Panc1 (cell line): ENCODE data around the gene MAP3K15. TPM values are rescaled to one million over a fixed set of nuclear protein-coding genes. Genes with fewer than 3 reads are reported as not detected.
A peak's percentile ranks its signal among the peaks of the same experiment; 100 is the strongest.

Source experiments
- ATAC-seq: fragments of 200-7000 bp; cut with Tn5 transposase; 2 replicates; pipeline ENCODE4 v1.9.1; 2020; ENCODE audit warnings: mild to moderate bottlenecking, moderate library complexity
- BruUV-seq: library from RNA; stranded (reverse); fragments of 400-500 nt; replicated peaks from 2 replicates; lab custom pipeline; 2021; lab: Mats Ljungman, UMichigan
- CTCF ChIA-PET: fragments of 300-600 bp; sonication (Branson Sonifier 250); formaldehyde crosslinking; loops from one replicate; lab custom pipeline; 2022; ENCODE audit warnings: antibody characterized with exemption; lab: Charles Lee
- POLR2A ChIA-PET: fragments of 300-600 bp; sonication (Branson Sonifier 250); formaldehyde crosslinking; loops from one replicate; lab custom pipeline; 2022; ENCODE audit warnings: antibody characterized with exemption; lab: Charles Lee
- DNase-seq: peaks from one replicate; pipeline ENCODE4 v3.0.0-alpha.2; 2010; ENCODE audit warnings: low read depth, low spot score
- H3K27ac ChIP-seq: 2 replicates; pipeline ENCODE4 v1.5.1; 2011; ENCODE audit warnings: mild to moderate bottlenecking, low read length, inconsistent platforms
- H3K27me3 ChIP-seq: fragments of 200-500 bp; sonication (Bioruptor generic); 2 replicates; pipeline ENCODE4 v1.6.0; 2014; ENCODE audit warnings: low read length, inconsistent platforms; ENCODE audit not compliant: control insufficient read depth, insufficient read depth
- H3K36me3 ChIP-seq: fragments of 200-500 bp; sonication (Bioruptor generic); 2 replicates; pipeline ENCODE4 v1.5.1; 2014; ENCODE audit warnings: inconsistent platforms, mild to moderate bottlenecking, low read length, moderate library complexity; ENCODE audit not compliant: control insufficient read depth, insufficient read depth
- H3K4me1 ChIP-seq: 2 replicates; pipeline ENCODE4 v1.5.1; 2011; ENCODE audit warnings: inconsistent platforms, mild to moderate bottlenecking, low read length, moderate library complexity; ENCODE audit not compliant: control insufficient read depth, insufficient read depth
- H3K4me3 ChIP-seq, 2 experiments: 2 replicates each; pipeline ENCODE4 v1.5.1; 2011 to 2012; ENCODE audit warnings: low read depth in 2 of 2, low read length in 2 of 2, mild to moderate bottlenecking in 2 of 2, inconsistent platforms in 1 of 2, moderate library complexity in 1 of 2
- H3K9me3 ChIP-seq: fragments of 200-500 bp; sonication (Bioruptor generic); 2 replicates; pipeline ENCODE4 v1.5.1; 2014; ENCODE audit warnings: low read depth, mild to moderate bottlenecking, inconsistent platforms, low read length, moderate library complexity; ENCODE audit not compliant: control insufficient read depth, insufficient read depth
- POLR2AphosphoS5 ChIP-seq: IDR thresholded peaks from 2 replicates; pipeline ENCODE4 v1.6.1; 2012; ENCODE audit warnings: mild to moderate bottlenecking, low read depth, low read length, moderate library complexity
- SIN3A ChIP-seq: IDR thresholded peaks from 2 replicates; pipeline ENCODE4 v1.6.1; 2012; ENCODE audit warnings: low read depth, mild to moderate bottlenecking, low read length, moderate library complexity, borderline replicate concordance; ENCODE audit not compliant: insufficient read depth
- TCF7L2 ChIP-seq: IDR thresholded peaks from 2 replicates; pipeline ENCODE4 v1.6.1; 2011; ENCODE audit warnings: mild to moderate bottlenecking, low read depth, low read length, inconsistent platforms
- in situ Hi-C: cut with HindIII; loops from 2 replicates; pipeline ENCODE4 v1.10.0; 2016; ENCODE audit warnings: low sequenced_read_pairs, low pct_unique_long_range_greater_than_20kb
- intact Hi-C: fragments of 100-400 bp; cut with micrococcal nuclease; formaldehyde crosslinking; loops from one replicate; pipeline ENCODE4 v1.10.0; 2022; ENCODE audit not compliant: unreplicated experiment
- total RNA-seq: library from RNA; stranded (reverse); gene quantifications from one replicate; pipeline ENCODE4 v1.2.1, GENCODE V29; 2021; ENCODE audit not compliant: unreplicated experiment
- TF ChIP-seq, protein P1 (sequence below), 2 experiments: IDR thresholded peaks; 2 replicates each; pipeline ENCODE4 v1.6.1; 2011 to 2012; ENCODE audit warnings: low read depth in 2 of 2, control low read depth in 1 of 2, low read length in 1 of 2, mild to moderate bottlenecking in 1 of 2, moderate library complexity in 1 of 2; ENCODE audit not compliant: insufficient read depth in 1 of 2
- TF ChIP-seq, protein P2 (sequence below): fragments of 450-650 bp; IDR thresholded peaks from 2 replicates; pipeline ENCODE4 v1.5.1; 2017; ENCODE audit warnings: mild to moderate bottlenecking

The MAP3K15 gene
- total RNA-seq, 1 experiment from 2014 or later: 4.9 TPM

- Histone ChIP-seq H3K27ac (no peak overlapping the region), H3K4me1 (no peaks in the 10 kb centered on the region), H3K9me3 (no peaks in the 10 kb centered on the region), H3K4me3 (no peak overlapping the region), H3K36me3 (no peaks in the 10 kb centered on the region), H3K27me3 (no peaks in the 10 kb centered on the region)
- in situ Hi-C loops: no loop called here
- ATAC-seq (peak; percentile 81), DNase-seq (no peak)
- TF ChIP-seq, protein P1, sequence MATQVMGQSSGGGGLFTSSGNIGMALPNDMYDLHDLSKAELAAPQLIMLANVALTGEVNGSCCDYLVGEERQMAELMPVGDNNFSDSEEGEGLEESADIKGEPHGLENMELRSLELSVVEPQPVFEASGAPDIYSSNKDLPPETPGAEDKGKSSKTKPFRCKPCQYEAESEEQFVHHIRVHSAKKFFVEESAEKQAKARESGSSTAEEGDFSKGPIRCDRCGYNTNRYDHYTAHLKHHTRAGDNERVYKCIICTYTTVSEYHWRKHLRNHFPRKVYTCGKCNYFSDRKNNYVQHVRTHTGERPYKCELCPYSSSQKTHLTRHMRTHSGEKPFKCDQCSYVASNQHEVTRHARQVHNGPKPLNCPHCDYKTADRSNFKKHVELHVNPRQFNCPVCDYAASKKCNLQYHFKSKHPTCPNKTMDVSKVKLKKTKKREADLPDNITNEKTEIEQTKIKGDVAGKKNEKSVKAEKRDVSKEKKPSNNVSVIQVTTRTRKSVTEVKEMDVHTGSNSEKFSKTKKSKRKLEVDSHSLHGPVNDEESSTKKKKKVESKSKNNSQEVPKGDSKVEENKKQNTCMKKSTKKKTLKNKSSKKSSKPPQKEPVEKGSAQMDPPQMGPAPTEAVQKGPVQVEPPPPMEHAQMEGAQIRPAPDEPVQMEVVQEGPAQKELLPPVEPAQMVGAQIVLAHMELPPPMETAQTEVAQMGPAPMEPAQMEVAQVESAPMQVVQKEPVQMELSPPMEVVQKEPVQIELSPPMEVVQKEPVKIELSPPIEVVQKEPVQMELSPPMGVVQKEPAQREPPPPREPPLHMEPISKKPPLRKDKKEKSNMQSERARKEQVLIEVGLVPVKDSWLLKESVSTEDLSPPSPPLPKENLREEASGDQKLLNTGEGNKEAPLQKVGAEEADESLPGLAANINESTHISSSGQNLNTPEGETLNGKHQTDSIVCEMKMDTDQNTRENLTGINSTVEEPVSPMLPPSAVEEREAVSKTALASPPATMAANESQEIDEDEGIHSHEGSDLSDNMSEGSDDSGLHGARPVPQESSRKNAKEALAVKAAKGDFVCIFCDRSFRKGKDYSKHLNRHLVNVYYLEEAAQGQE (IDR thresholded peaks at IDR 0.05; ENCODE audit: insufficient read depth in 1 of 2, low read depth in 2 of 2, low read length in 1 of 2): no peak
- TF ChIP-seq TCF7L2: no peak
- TF ChIP-seq SIN3A: no peak
- TF ChIP-seq, protein P2, sequence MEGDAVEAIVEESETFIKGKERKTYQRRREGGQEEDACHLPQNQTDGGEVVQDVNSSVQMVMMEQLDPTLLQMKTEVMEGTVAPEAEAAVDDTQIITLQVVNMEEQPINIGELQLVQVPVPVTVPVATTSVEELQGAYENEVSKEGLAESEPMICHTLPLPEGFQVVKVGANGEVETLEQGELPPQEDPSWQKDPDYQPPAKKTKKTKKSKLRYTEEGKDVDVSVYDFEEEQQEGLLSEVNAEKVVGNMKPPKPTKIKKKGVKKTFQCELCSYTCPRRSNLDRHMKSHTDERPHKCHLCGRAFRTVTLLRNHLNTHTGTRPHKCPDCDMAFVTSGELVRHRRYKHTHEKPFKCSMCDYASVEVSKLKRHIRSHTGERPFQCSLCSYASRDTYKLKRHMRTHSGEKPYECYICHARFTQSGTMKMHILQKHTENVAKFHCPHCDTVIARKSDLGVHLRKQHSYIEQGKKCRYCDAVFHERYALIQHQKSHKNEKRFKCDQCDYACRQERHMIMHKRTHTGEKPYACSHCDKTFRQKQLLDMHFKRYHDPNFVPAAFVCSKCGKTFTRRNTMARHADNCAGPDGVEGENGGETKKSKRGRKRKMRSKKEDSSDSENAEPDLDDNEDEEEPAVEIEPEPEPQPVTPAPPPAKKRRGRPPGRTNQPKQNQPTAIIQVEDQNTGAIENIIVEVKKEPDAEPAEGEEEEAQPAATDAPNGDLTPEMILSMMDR: peak; percentile 76
- POLR2A ChIA-PET: no interaction called here
- BruUV-seq: no TSS peak
- intact Hi-C loops: loop anchor here (5.0 kb wide), 1 partner anchor 150 kb away; no protein-coding TSS in a partner anchor
- CTCF ChIA-PET: interaction anchor here (0.6 to 1.1 kb wide), 4 partner anchors 30 to 165 kb away, joined by 3 to 15 read pairs (median 5); partner anchors contain the start of gene MAP3K15
These were observed 132.7 kb downstream of the MAP3K15 start for GRCh38 chrX:19382555-19383145.

DNA sequence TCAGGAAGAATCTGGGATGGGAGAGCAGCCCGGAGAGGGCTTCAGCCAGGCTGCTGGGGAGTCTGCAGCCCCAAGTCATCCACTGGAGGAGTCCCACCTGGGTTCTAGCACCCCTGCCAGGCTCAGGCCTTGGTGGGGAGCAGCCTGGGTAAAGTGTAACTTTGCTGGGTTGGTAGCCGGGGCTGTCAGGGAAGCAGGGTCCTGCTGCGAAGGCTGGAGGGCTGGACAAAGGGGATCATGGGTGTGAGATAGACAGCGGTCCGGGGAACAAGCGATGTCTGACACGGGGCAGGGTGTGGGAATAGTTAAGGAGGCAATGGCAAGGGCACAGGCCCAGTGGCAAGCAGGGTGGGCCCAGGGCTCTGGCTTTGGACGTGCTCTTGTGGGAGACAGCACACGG, 134.0 kb downstream of the MAP3K15 start:
- intact Hi-C loops: loop anchor here (5.0 kb wide), 1 partner anchor 151 kb away; no protein-coding TSS in a partner anchor
- no TSS peak for BruUV-seq

More for the DNA sequence above, 134.0 kb downstream of the MAP3K15 start:
- no peaks in the 10 kb centered on the region for H3K9me3 ChIP-seq
- no peaks in the 10 kb centered on the region for H3K27me3 ChIP-seq
- TF ChIP-seq TCF7L2 (no peak), POLR2AphosphoS5 (no peak), SIN3A (no peak)
- TF ChIP-seq, protein P2: no peak
- TF ChIP-seq, protein P1 (IDR thresholded peaks at IDR 0.05; ENCODE audit: insufficient read depth in 1 of 2, low read depth in 2 of 2, low read length in 1 of 2): no peak
- no peak overlapping the region for H3K27ac ChIP-seq
- H3K4me3 ChIP-seq: no peak overlapping the region
- POLR2A ChIA-PET: no interaction called here
- H3K36me3 ChIP-seq: no peaks in the 10 kb centered on the region
- DNase-seq (no peak), ATAC-seq (no peak)
- no peaks in the 10 kb centered on the region for H3K4me1 ChIP-seq
- CTCF ChIA-PET: no interaction called here
- in situ Hi-C loops: no loop called here
